GM10248 (cell line): ENCODE results near the gene ZNF462.

Source experiments
- CTCF ChIA-PET: fragments of 300-600 bp; sonication (Branson Sonifier 250); formaldehyde crosslinking; extraction: SDS; loops from one replicate; lab custom pipeline; 2021; ENCODE audit warnings: antibody characterized with exemption; lab: Yijun Ruan, JAX
- POLR2A ChIA-PET: fragments of 350-650 bp; sonication (Branson Sonifier 250); formaldehyde crosslinking; extraction: SDS; loops from one replicate; lab custom pipeline; 2020; ENCODE audit warnings: antibody characterized with exemption; lab: Yijun Ruan, JAX
- DNase-seq: peaks from one replicate; pipeline ENCODE4 v3.0.0; 2012; ENCODE audit errors: extremely low spot score
- TF ChIP-seq, protein P1 (sequence below): IDR thresholded peaks from 2 replicates; pipeline ENCODE4 v1.5.1; 2012; ENCODE audit warnings: mild to moderate bottlenecking, low read depth; ENCODE audit errors: extremely low read depth, missing control alignments, control extremely low read depth

ZNF462 gene

DNA sequence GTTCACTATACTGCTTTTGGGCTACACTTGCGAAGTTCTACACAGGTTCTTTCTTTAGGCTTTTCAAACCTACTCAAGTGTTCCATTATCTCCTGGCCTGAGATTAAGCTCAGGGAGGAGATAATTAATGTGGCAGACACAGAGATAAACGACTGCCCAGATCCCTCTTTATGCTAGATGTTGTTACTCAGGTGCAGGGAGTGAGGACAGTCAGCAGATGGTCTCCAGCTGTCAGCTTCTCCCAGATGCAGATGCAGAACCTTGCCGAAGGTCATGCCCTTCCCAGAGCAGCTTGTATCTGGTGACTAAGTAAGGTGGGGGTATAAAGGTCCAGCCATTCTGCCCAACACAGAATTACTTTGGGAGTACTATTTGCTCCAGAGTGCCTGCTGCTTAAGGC lies 166.2 kb downstream of the ZNF462 start:
- DNase-seq, result no peak
- CTCF ChIA-PET, result interaction anchor here (0.9 to 1.9 kb wide), 3 partner anchors 10 to 17 kb away, joined by 3 to 4 read pairs (median 3); no protein-coding TSS in a partner anchor
- POLR2A ChIA-PET, result no interaction called here
- TF ChIP-seq, protein P1, sequence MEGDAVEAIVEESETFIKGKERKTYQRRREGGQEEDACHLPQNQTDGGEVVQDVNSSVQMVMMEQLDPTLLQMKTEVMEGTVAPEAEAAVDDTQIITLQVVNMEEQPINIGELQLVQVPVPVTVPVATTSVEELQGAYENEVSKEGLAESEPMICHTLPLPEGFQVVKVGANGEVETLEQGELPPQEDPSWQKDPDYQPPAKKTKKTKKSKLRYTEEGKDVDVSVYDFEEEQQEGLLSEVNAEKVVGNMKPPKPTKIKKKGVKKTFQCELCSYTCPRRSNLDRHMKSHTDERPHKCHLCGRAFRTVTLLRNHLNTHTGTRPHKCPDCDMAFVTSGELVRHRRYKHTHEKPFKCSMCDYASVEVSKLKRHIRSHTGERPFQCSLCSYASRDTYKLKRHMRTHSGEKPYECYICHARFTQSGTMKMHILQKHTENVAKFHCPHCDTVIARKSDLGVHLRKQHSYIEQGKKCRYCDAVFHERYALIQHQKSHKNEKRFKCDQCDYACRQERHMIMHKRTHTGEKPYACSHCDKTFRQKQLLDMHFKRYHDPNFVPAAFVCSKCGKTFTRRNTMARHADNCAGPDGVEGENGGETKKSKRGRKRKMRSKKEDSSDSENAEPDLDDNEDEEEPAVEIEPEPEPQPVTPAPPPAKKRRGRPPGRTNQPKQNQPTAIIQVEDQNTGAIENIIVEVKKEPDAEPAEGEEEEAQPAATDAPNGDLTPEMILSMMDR, result no peak

DNA sequence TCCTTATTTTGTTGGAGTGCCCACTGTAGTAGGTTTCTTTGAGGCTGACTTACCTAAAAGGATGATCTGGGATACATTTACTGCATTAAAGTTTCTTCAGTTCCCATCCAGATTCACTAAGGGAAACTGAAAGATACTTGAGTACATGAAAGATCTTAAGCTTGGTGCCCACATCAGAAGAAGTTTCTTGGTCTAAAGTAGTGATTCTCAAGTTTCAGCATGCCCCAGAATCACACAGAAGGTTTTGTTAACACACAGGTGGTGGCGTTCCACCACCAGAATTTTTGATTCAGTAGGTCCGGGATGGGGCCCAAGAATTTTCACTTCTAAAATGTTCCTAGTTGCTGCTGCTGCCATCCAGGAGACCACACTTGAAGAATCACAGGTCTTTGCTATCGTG lies 171.0 kb downstream of the ZNF462 start:
- ChIA-PET POLR2A (no interaction called here), CTCF (no interaction called here)
- no peak for DNase-seq
- TF ChIP-seq, protein P1, result no peak

DNA sequence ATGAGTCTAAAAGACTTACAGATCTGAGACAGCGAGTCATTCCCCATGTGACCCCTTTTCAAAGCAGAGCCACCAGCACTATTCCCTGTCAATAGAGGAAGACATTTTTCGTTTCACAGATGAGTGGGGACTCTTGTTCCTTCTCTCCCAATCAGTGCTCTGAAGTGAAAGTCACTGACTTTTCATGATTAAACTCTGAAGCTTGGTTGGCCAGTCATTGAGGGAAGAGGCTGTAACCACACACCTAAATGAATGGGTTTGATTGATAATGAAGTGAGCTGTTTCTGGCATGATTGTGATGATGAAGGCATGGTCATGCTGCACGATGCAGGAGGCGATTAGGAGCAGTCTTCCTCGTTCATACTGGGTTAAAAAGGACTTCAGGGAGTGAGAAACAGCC lies 171.9 kb downstream of the ZNF462 start:
- ChIA-PET POLR2A (no interaction called here), CTCF (no interaction called here)
- TF ChIP-seq, protein P1, result no peak
- DNase-seq, result no peak

DNA sequence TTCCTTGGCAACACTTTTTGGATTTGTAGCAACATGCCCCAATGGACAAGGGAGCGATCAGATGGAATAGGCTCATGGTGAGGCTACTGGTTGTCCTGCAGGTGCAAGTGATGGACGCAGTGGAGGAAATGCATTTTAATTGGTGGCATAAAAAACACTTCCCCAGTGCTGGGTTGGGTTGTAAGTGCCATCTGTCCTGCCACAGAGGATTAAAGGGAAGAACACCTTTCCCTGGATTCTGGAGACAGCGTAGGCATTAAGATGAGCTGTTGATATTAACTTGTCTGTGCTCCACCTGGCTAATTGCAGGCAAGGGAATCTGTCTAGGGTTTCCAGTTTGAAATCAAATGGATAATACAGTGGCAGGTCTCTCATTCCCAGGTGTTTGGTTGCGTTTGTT lies 173.4 kb downstream of the ZNF462 start:
- ChIA-PET POLR2A (no interaction called here), CTCF (interaction anchor here (1.4 kb wide), 1 partner anchor 23 kb away, joined by 3 read pairs; no protein-coding TSS in a partner anchor)
- TF ChIP-seq, protein P1, result no peak
- no peak for DNase-seq

DNA sequence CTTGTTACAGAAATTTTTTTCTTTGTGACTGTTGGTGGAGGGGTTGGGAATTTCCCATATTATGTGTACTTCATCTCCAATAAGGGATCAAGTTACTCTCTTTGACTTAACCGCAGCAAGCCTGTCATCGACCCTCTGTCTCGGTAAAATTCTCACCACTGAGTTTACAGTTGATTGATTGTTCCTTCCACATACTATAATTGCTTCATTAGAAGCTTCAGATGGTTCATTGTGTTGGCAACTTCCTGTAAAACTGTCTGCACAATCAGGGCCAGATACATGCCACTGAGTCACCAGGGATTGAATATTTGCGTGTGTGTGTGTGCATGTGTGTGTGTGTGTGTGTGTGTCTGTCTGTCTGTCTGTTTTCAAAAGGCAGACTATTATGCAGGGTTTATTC lies 176.6 kb downstream of the ZNF462 start:
- TF ChIP-seq, protein P1, result no peak
- no peak for DNase-seq
- CTCF ChIA-PET, result no interaction called here
- POLR2A ChIA-PET, result interaction anchor here (0.5 kb wide), 1 partner anchor 306 kb away, joined by 3 read pairs; no protein-coding TSS in a partner anchor

DNA sequence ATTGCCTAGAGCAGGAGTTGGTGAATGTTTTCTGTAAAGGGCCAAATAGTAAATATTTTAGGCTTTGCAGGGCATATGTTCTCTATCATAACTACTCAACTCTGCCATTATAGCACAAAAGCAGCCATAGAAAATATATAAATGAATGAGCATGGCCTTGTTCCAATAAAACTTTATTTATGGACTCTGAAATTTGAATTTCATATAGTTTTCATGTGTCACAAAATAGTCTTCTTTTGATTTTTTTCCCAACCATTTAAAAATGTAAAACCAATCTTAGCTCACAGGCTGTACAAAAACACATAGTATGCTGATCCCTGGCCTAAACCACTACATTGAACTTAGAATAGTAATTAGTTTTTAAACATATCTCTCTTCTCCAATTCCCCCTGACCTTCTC lies 179.6 kb downstream of the ZNF462 start:
- POLR2A ChIA-PET, result no interaction called here
- CTCF ChIA-PET, result no interaction called here
- DNase-seq, result no peak
- TF ChIP-seq, protein P1, result no peak
